ENCODE results near the gene CSF1R.

DNA sequence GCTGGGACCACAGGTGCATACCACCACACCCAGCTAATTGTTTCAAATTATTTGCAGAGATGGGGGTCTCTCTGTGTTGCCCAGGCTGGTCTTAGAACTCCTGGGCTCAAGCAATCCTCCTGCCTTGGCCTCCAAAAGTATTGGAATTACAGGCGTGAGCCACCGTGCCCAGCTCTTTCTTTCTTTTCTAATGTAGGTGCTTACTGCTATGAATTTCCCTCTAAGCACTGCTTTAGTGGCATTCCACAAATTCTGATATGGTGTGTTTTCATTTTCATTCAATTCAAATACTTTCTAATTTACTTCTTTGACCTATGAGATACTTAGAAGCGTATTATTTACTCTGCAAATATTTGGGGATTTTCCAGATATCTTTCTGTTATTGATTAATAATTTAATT, 70.9 kb downstream of the CSF1R start:
- TF ChIP-seq TAF1 (IDR thresholded peaks at IDR 0.05; ENCODE audit: low read depth) = no peak
- TF ChIP-seq, protein P1, sequence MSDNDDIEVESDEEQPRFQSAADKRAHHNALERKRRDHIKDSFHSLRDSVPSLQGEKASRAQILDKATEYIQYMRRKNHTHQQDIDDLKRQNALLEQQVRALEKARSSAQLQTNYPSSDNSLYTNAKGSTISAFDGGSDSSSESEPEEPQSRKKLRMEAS (IDR thresholded peaks at IDR 0.05) = no peak
- TF ChIP-seq, protein P2, sequence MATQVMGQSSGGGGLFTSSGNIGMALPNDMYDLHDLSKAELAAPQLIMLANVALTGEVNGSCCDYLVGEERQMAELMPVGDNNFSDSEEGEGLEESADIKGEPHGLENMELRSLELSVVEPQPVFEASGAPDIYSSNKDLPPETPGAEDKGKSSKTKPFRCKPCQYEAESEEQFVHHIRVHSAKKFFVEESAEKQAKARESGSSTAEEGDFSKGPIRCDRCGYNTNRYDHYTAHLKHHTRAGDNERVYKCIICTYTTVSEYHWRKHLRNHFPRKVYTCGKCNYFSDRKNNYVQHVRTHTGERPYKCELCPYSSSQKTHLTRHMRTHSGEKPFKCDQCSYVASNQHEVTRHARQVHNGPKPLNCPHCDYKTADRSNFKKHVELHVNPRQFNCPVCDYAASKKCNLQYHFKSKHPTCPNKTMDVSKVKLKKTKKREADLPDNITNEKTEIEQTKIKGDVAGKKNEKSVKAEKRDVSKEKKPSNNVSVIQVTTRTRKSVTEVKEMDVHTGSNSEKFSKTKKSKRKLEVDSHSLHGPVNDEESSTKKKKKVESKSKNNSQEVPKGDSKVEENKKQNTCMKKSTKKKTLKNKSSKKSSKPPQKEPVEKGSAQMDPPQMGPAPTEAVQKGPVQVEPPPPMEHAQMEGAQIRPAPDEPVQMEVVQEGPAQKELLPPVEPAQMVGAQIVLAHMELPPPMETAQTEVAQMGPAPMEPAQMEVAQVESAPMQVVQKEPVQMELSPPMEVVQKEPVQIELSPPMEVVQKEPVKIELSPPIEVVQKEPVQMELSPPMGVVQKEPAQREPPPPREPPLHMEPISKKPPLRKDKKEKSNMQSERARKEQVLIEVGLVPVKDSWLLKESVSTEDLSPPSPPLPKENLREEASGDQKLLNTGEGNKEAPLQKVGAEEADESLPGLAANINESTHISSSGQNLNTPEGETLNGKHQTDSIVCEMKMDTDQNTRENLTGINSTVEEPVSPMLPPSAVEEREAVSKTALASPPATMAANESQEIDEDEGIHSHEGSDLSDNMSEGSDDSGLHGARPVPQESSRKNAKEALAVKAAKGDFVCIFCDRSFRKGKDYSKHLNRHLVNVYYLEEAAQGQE (IDR thresholded peaks at IDR 0.05; ENCODE audit: low read depth) = no peak
- no peak for TF ChIP-seq EP300 (IDR thresholded peaks at IDR 0.05; ENCODE audit: borderline replicate concordance)
- TF ChIP-seq RAD21 (IDR thresholded peaks at IDR 0.05; ENCODE audit: low read depth) = no peak
- TF ChIP-seq EGR1 (IDR thresholded peaks at IDR 0.05) = no peak
- no peak for TF ChIP-seq FOXM1 (IDR thresholded peaks at IDR 0.05; ENCODE audit: borderline replicate concordance, low read depth)
- no peak for TF ChIP-seq CREB1 (IDR thresholded peaks at IDR 0.05; ENCODE audit: low read depth)
- no peak for TF ChIP-seq CEBPB (IDR thresholded peaks at IDR 0.05)
- no peak for TF ChIP-seq TEAD4 (IDR thresholded peaks at IDR 0.05)
- TF ChIP-seq TCF12 (IDR thresholded peaks at IDR 0.05; ENCODE audit: low read depth) = no peak
- no peak for TF ChIP-seq YY1 (IDR thresholded peaks at IDR 0.05; ENCODE audit: low read depth)
- TF ChIP-seq ZBTB7A (IDR thresholded peaks at IDR 0.05; ENCODE audit: low read depth) = no peak
- no peak for TF ChIP-seq NFIC (IDR thresholded peaks at IDR 0.05)
